GM21529 (cell line): ENCODE results near the gene L3MBTL3.
A peak's percentile ranks its signal among the peaks of the same experiment; 100 is the strongest.
"Not testable (repeated sequence)": the region's sequence is repeated elsewhere in the genome, so short reads cannot be mapped to it uniquely, and the experiment has no call there.

Experiments
- ATAC-seq: cut with Tn5 transposase; IDR thresholded peaks from one replicate; pipeline ENCODE4 v1.9.1; 2021; ENCODE audit not compliant: unreplicated experiment

L3MBTL3 gene

DNA sequence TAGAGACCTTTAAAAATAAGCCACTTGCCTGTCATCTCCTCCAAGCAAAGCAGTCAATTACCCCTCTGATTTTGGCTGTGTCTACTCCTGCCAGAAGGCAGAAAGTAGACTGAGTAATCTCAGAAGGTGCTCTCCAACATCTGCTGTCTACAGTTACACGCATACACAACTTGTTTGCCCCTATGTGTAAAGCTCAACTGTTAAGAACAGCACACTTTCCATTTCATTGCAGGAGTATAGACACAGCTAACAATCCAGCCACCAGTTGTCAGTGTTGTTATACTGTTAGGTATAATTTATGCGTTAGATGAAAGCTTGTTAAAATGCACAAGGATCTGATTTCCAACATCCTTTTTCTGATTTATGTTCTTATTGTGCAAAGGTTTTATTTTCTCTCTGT, 116.2 kb downstream of the L3MBTL3 start:
- ATAC-seq: no peak

DNA sequence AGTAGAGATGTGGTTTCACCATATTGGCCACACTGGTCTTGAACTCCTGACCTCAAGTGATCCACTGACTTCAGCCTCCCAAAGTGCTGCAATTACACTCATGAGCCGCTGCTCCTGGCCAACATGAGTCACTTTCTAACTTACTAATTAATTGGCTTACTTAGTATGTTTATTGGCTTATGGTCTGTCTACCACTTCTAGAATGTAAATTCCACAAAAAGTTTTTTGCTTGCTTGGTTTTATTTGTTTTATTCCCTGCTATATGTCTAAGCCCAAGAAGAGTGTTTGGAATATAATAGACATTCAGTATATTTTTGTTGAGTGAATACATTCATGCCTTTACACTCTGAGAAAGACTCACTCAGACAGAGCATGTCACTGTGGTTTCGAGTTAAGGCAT, 118.4 kb downstream of the L3MBTL3 start:
- ATAC-seq: no peak

DNA sequence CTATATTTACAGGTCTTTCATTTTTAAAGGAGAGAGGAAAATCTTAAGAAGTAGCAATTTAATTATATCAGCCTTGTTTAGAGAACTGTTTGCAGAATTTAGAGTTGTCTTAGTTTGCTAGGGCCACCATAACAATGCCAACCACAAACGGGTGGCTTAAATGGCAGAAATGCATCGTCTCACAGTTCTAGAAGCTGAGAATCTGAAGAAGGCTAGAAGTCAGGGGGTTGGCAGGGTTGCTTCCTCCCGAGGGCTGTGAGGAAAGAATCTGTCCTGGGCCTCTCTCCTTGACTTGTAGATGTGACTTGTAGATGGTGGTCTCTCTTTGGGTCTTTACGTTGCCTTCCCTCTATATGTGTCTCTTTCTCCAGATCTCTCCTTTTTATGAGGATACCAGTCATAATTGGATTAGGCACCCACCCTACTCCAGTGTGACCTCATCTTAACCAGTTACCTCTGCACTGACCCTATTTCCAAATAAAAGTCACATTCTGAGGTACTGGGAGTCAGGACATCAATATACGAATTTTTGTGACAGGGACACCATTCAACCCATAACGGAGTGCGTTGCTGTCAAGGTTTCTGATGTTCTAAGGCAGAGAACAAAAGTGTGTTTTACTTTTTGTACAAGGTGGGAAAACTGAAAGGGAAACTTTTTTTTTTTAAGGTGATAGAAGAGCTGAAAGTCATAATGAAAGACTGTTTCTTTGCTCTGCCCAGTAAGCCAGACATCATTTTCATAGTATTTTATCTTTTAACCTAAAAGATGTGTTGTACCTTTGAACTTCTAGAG, 119.9 kb downstream of the L3MBTL3 start:
- ATAC-seq: peak; percentile 83

DNA sequence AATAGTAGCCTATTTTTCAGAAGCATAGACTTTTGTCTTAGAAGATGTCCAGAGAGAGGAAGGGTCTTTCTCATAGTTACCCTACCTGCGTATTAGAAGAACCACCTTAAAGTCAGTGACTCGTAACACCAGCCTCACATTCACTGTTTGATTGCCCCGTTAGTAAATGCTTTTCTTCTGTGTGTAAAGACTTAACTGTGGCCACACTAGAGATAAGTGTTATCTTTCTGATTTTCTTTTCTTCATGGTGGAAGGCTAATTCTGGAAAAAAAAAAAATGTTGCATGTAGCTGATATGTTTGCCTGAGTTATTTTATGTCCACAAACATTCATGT, 120.5 kb downstream of the L3MBTL3 start:
- ATAC-seq: peak; percentile 39

DNA sequence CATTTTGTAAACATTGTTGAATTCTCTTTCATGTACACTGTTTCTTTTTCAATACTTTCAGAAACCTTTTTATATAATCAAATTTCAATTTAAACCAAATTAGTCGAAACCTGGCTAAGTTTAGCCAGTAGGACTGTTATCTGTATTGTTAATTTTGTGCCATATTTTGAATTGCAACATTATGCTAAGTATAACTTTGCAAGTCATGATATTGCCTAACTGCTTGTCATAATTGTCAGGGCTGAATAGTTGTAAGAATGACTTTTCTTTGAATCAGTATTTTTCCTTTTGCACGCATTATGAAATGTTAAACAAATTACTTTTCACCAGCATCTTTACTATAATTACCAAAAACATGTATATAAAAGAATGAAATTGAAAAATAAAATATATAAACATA, 121.7 kb downstream of the L3MBTL3 start:
- ATAC-seq: no peak

DNA sequence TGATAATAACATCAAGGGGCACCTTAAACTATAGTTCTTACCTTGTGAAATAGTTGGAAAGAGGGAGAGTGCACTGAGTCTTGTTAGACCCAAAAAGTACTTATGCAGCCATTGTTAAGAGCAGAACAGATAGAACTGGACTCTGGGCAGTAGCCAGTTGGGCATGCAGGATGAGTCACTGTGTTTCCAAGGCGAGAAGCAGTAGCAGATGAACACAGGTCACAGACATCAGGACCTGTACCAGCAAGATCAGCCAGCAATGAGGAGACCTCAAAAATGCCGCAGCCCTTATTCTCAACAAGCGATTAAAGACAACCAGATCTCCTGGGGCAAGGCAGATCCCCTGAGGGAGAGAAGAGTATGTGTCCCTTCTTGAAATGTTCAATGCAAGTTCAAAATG, 125.3 kb downstream of the L3MBTL3 start:
- ATAC-seq: no peak

DNA sequence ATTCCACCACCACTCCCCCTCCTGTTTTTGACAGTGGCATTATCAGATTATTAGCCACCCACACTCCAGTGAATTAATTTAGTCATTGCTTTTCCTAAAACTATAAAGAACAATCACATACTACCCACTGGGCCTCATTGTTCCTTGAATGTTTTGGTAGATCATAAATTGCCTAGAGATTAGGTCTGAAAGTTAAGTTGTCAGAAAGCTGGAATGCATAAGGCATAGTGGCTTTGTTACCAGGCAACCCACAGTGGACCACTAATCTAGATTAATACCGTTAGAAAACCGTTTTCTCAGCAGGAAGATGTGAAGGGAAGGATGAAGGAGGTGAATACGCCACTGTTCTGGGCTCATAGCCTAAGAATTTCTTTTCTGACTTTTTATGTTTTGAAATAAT, 128.7 kb downstream of the L3MBTL3 start:
- ATAC-seq: no peak

DNA sequence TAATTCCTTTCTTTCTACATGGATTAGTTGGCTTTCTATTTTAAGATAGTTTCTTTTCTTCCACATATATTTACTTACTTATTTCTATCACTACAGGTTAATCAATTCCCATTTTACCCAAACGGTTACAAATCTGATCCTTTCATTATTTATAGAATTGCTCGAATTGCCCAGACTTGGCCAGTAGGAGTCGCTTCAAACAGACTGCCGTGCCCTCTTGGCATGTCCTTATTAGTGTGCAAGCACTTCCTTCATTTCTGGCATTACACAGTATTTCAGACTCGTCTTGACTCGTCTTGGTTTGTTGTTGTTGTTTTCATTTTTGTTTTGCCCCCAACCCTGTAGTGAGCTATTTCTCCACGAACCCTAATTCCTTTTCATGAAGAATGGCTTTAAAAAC, 129.8 kb downstream of the L3MBTL3 start:
- ATAC-seq: peak; percentile 52

DNA sequence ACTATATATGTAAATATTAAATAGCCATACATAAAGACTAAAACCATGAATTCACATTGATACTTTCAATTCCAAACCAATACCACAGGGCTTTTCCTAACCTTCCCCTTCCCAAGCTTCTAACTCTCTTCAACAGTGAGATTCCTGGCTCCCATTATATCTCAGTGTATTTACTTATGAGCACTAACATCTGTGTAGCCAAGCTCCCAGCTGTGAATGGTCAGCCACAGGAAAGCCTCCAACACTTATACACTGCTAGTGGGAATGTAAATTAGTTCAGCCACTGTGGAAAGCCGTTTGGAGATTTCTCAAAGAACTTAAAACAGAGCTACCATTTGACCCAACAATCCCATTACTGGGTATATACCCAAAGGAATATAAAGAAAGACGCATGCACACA, 130.6 kb downstream of the L3MBTL3 start:
- ATAC-seq: not testable (repeated sequence)

DNA sequence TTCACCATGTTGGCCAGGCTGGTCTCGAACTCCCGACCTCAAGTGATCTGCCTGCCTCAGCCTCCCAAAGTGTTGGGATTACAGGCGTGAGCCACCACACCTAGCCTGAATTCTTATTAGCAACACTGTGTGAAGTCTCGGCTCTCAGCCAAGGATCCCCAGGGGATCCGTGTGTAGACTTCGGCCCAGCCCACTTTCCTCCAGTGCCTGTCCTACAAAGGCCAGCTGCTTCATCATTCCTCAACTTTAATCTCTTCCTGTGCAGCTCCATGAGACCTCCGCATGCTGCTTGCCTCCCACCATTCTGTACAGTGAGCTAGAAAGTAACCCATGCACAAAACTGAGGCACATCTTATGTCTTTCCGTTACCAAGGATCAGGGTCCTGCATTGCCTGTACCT, 132.5 kb downstream of the L3MBTL3 start:
- no peak for ATAC-seq

DNA sequence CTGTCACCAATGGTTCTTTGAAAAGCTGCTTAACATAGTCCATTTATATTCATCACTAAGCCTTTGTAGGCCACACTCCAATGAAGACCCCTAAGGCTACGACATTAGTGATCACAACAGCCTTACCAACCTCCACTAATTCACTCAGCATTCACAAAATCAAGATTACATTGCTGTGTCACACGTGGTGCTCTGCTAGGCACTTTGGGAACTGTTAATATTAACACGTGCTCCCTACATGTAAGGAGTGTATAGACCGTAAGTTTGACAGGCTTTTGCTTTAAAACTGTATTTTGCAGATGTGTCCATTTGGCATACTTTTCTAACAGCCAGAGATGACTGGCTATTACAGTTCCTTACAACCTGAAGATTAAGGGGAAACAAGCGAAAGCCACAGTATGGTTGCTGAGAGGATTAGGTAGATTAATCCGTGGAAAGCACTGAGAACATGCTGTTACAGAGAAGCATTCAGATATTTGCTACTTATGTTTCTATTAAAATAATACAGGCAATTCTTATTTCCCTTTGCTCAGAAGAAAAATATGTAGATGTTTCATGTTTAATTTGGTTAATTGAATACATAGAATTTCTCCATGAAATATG, 134.6 kb downstream of the L3MBTL3 start:
- no peak for ATAC-seq

DNA sequence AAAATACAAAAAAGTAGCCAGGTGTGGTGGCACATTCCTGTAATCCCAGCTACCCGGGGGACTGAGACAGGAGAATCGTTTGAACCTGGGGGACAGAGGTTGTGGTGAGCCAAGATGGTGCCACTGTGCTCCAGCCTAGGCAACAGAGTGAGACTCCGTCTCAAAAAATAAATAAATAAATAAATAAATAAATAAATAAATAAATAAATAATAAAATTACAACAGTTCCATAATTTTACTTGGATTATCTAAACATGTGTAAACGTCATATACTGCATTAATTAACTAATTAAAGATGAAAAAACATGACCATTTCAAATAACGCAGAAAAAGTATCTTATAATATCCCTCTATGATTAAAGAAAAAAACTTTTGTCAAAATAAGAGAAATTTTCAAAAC, 138.5 kb downstream of the L3MBTL3 start:
- no peak for ATAC-seq

DNA sequence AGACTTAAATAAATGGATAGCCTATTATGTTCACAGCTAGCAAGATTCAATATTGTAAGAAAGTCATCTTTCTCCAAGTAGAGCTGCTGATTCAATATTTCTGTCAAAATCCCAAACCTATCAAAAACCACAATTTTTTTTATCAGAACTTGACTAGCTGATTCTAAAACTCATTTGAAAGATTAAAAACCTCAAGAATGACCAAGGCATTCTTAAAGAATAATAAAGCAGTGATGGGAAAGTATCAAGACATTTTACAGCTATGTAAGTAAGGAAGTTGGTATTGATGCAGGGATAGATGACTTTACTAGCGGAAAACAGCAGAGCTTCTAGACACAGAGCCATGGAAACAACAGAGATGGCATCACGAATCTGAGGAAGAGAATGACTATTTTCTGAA, 139.7 kb downstream of the L3MBTL3 start:
- no peak for ATAC-seq

DNA sequence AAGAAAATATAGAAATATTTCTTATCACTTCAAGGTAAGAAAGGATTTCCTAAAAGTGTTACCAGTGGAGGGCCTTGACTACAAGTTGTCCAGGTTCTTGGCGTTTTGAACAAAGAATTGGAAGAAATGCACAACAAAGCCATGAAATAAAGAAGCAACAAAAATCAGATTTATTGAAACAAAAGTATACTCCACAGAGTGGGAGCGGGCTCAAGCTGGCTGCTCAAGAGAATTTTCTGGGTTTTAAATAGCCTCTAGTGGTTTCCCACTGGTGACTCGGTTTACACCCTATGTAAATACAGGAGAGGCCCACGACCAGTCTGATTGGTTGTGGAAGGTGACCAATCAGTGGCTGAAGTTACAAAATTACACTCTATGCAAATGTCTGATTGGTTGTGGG, 140.2 kb downstream of the L3MBTL3 start:
- no peak for ATAC-seq

DNA sequence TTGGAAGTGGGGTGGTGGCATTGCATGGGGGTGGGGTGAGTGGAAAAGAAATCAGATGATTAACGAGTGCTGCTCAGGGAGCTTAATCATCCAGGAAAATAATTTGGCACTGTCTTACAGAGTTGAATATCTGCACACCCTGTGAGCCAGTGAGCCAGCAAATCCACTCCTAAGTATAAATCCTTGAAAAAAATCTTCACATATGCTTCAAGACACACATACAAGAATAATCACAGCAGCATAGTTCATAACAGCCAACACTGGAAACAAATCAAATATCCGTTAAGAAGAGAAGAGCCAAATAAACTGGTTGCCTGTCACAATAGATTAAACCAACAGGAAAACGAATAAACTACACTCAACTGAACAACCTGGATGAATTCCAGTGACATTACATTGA, 141.6 kb downstream of the L3MBTL3 start:
- ATAC-seq: no peak

DNA sequence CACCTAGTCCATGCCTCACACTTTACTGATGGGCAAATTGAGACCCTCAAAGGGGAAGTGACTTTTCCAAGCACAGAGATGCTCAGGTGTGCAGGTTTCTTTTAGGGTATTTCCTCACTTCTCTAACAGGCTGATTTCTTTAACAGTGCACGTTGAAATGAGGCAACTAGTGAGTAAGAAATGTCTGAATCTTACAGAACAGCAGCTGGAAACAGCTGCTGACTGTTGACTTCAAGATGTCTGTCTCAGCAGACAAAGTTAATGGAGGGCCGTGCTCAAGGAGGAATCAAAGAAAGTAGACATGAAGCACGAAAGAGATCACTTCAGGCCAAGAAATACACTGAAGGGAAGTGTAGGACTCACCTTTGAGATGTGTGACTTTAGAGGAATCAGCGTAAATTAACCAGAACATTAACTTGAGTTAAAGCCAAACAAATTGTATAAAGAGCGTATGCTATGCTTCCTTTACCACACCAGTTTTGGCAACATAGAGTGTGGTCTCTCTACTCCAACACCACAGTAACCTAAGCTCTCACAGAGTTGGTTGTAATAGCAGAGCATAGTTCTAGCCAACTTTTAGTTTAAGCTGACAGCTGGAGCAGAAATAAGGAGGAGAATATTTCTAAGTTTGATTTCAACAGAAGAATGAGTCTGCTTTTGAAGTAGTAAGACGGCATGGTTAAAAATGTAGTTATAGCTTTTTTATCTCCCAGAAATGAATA, 143.5 kb downstream of the L3MBTL3 start:
- ATAC-seq: no peak

DNA sequence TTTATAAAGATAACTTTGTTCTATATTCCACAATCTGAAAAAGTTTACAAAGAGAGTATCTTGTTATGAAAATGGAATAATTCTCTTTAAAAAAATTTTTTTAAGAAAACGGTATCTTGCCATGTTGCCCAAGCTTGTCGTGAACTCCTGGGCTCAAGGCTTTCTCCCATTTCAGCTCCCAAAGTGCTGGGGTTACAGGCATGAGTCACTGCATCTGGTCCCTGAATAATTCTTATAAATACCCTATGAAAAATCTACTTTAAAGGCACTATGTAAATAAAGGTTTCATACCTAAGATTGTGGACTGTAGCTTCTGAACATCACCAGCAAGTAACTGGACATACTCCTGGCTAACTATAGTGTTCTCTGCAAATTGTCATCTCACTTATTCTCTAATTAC, 144.0 kb downstream of the L3MBTL3 start:
- no peak for ATAC-seq

DNA sequence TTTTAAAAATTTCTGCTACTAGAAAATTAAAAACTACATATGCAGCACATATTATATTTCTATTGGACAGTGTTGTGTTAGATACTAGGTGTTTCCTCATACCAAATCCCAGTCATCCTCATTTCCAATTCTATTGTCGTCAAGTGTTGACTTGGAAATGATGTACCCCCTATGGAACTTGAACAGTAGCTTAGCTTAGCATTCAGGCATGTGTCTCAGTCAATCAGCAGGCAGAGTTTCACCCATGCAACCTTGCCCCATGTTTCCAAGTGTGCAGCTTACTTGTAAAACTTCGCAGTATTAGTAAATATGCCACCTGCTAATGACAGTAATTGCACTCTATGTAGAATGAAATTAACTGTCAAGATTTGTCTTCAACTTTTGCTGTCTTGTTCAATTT, 144.9 kb downstream of the L3MBTL3 start:
- ATAC-seq: no peak

DNA sequence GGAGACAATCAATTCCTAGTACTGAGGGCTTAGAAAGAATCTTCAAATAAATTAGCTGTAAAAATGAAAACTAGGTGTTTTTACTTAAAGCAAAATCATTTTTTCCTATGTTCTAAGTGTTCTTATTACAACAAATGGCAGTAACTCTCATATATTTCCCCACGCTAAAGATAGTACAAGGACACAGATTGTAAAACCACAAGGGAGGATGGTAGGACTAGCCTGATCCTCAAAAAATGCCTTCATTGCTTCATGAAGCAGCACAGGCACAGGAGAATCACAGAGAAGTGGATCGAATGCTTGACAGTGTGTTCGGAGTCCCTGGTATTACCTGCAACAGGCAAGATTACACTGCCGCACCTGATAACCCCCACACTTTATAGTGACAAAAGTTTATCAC, 145.9 kb downstream of the L3MBTL3 start:
- no peak for ATAC-seq

DNA sequence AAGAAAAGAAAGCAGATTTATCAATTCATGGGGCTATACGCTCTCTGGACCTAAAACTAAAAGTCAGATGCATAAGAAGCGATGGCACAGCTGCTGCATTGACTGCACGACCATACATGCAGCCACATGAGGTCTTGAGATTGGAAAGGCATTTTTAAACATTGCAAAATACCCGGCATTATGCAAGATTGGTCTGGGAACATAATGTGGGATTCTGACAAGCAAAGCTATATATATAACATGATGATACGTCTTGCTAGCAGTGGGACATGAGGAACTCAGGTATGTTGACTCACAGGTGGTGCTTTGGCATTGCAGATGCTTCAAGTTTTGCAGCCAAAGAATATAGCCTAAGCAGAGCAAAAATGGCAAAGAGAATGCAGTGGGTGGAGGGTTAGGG, 149.3 kb downstream of the L3MBTL3 start:
- ATAC-seq: no peak

DNA sequence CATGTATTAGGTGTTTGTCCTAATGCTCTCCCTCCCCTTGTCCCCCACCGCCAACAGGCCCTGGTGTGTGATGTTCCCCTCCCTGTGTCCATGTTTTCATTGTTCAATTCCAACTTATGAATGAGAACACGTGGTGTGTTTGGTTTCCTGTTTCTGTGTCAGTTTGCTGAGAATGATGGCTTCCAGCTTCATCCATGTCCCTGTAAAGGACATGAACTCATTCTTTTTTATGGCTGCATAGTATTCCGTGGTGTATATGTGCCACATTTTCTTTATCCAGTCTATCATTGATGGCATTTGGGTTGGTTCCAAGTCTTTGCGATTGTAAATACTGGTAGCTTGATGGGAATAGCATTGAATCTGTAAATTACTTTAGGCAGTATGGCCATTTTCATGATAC, 151.8 kb downstream of the L3MBTL3 start:
- ATAC-seq: not testable (repeated sequence)

DNA sequence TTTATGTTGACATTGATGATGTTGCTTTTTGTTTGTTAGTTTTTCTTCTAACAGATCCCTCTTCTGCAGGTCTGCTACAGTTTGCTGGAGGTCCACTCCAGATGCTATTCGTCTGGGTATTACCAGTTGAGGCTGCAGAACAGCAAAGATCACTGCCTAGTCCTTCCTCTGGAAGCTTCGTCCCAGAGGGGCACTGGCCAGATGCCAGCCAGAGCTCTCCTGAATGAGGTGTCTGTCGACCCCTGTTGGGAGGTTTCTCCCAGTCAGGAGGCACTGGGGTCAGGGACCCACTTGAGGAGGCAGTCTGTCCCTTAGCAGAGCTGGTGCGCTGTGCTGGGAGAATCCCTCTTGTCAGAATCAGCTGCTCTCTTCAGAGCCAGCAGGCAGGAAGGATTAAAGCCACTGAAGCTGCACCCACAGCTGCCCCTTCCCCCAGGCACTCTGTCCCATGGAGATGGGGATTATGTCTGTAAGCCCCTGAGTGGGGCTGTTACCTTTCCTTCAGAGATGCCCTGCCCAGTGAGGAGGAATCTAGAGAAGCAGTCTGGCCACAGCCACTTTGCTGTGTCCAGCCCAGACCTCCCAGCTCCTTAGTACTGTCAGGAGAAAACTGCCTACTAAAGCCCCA, 155.1 kb downstream of the L3MBTL3 start:
- ATAC-seq: not testable (repeated sequence)
